Measurements from ENCODE around the gene KRT78. TPM values are rescaled to one million over a fixed set of nuclear protein-coding genes. Genes with fewer than 3 reads are reported as not detected.

Gene KRT78
- total RNA-seq, 1 experiment from 2014 or later = 0.61 TPM

GRCh38 chr12:52845946-52846345 lies 2.8 kb downstream of the KRT78 start:
- no peak for DNase-seq (ENCODE audit: low spot score)
- in situ Hi-C loops (cut with HindIII; ENCODE audit: low sequenced_read_pairs) = no loop called here

- DNase-seq (ENCODE audit: low spot score) = no peak
- in situ Hi-C loops (cut with HindIII; ENCODE audit: low sequenced_read_pairs) = no loop called here
These were observed 4.4 kb downstream of the KRT78 start for GRCh38 chr12:52844386-52844785.

- no peak for DNase-seq (ENCODE audit: low spot score)
- in situ Hi-C loops (cut with HindIII; ENCODE audit: low sequenced_read_pairs) = no loop called here
These were observed 9.2 kb downstream of the KRT78 start for GRCh38 chr12:52839436-52840105.

GRCh38 chr12:52838609-52839435 lies 10.0 kb downstream of the KRT78 start:
- in situ Hi-C loops (cut with HindIII; ENCODE audit: low sequenced_read_pairs) = no loop called here

GRCh38 chr12:52837781-52838608 lies 10.8 kb downstream of the KRT78 start:
- no peak for DNase-seq (ENCODE audit: low spot score)
- in situ Hi-C loops (cut with HindIII; ENCODE audit: low sequenced_read_pairs) = no loop called here

More at GRCh38 chr12:52838609-52839435, 10.0 kb downstream of the KRT78 start:
- no peak for DNase-seq (ENCODE audit: low spot score)

GRCh38 chr12:52837413-52837741 lies 11.4 kb downstream of the KRT78 start:
- in situ Hi-C loops (cut with HindIII; ENCODE audit: low sequenced_read_pairs) = no loop called here
- DNase-seq (ENCODE audit: low spot score) = no peak

GRCh38 chr12:52836491-52837412 lies 12.0 kb downstream of the KRT78 start:
- no peak for DNase-seq (ENCODE audit: low spot score)
- in situ Hi-C loops (cut with HindIII; ENCODE audit: low sequenced_read_pairs) = no loop called here

GRCh38 chr12:52836042-52836466 lies 12.7 kb downstream of the KRT78 start:
- DNase-seq (ENCODE audit: low spot score) = no peak
- in situ Hi-C loops (cut with HindIII; ENCODE audit: low sequenced_read_pairs) = no loop called here

GRCh38 chr12:52835271-52836041 lies 13.3 kb downstream of the KRT78 start:
- DNase-seq (ENCODE audit: low spot score) = no peak
- in situ Hi-C loops (cut with HindIII; ENCODE audit: low sequenced_read_pairs) = no loop called here

GRCh38 chr12:52834727-52835001 lies 14.1 kb downstream of the KRT78 start:
- no peak for DNase-seq (ENCODE audit: low spot score)
- in situ Hi-C loops (cut with HindIII; ENCODE audit: low sequenced_read_pairs) = no loop called here

- no peak for DNase-seq (ENCODE audit: low spot score)
These were observed 14.7 kb downstream of the KRT78 start, which contains the start of gene KRT79 for GRCh38 chr12:52833922-52834726. KRT79 (minus strand) TSS chr12:52834311; CDS start chr12:52834260, 51 bp downstream.

GRCh38 chr12:52832985-52833905 lies 15.5 kb downstream of the KRT78 start:
- no peak for DNase-seq (ENCODE audit: low spot score)
- in situ Hi-C loops (cut with HindIII; ENCODE audit: low sequenced_read_pairs) = no loop called here

More at GRCh38 chr12:52833922-52834726, 14.7 kb downstream of the KRT78 start, which contains the start of gene KRT79:
- in situ Hi-C loops (cut with HindIII; ENCODE audit: low sequenced_read_pairs) = no loop called here

- no peak for DNase-seq (ENCODE audit: low spot score)
- in situ Hi-C loops (cut with HindIII; ENCODE audit: low sequenced_read_pairs) = no loop called here
These were observed 16.3 kb downstream of the KRT78 start for GRCh38 chr12:52832451-52832850.

- DNase-seq (ENCODE audit: low spot score) = no peak
- in situ Hi-C loops (cut with HindIII; ENCODE audit: low sequenced_read_pairs) = no loop called here
These were observed 17.5 kb downstream of the KRT78 start for GRCh38 chr12:52831251-52831650.

- DNase-seq (ENCODE audit: low spot score) = no peak
- in situ Hi-C loops (cut with HindIII; ENCODE audit: low sequenced_read_pairs) = no loop called here
These were observed 18.6 kb downstream of the KRT78 start for GRCh38 chr12:52829986-52830770.

GRCh38 chr12:52828591-52829021 lies 20.2 kb downstream of the KRT78 start:
- DNase-seq (ENCODE audit: low spot score) = no peak
- in situ Hi-C loops (cut with HindIII; ENCODE audit: low sequenced_read_pairs) = no loop called here
